OCI-LY1 (cell line): ENCODE measurements around the gene ZNF3.

Experiments
- CTCF ChIP-seq: fragments of 200-600 bp; sonication (generic), shearing (Covaris generic); IDR thresholded peaks from 2 replicates; pipeline ENCODE4 v1.5.1; 2017; ENCODE audit warnings: mild to moderate bottlenecking, antibody characterized with exemption, low read length, moderate library complexity, mixed read lengths
- EZH2 ChIP-seq: fragments of 200-600 bp; sonication (generic), shearing (Covaris generic); IDR thresholded peaks from 2 replicates; pipeline ENCODE4 v1.8.0; 2017; ENCODE audit warnings: borderline replicate concordance, mixed run types, mild to moderate bottlenecking, antibody characterized with exemption, low read length, moderate library complexity, mixed read lengths

GRCh38 chr7:100021297-100021696, 60.2 kb downstream of the ZNF3 start:
- no peak for TF ChIP-seq EZH2
- TF ChIP-seq CTCF = no peak
